ENCODE data around the gene ITGB1BP1.

The ITGB1BP1 gene

DNA sequence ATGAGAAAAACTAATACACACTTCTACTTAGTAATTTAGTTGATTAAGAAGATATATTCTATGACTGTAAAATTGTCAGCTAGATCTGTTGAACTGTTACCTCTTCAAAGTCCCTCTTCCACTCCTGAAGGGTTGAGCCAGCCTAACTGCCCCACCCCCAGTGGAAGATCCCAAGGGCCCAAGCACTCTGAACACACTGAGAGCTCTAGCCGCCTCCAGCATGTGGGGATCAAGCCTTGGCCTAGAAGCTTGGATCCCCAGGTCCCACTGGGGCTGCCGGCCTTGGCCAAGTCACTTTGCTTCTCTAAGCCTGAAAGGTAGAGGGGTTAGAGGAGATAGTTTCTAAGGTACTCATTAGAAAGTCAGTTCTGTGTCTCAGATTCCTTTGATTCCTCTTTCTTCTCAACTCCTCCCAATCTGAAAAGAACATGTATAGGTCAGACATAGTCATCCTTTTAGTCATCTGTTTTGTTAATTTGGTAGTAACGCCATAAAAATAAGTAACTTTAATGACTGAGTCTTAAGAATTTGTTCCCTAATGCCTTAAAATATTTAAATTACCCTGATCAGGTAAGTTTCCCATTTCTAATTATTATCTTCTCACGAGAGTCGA, 5.7 kb upstream of the ITGB1BP1 start:
- in situ Hi-C loops (cut with HindIII; ENCODE audit: low sequenced_read_pairs): loop anchor here (5.0 kb wide), 2 partner anchors 63 to 102 kb away; no protein-coding TSS in a partner anchor

DNA sequence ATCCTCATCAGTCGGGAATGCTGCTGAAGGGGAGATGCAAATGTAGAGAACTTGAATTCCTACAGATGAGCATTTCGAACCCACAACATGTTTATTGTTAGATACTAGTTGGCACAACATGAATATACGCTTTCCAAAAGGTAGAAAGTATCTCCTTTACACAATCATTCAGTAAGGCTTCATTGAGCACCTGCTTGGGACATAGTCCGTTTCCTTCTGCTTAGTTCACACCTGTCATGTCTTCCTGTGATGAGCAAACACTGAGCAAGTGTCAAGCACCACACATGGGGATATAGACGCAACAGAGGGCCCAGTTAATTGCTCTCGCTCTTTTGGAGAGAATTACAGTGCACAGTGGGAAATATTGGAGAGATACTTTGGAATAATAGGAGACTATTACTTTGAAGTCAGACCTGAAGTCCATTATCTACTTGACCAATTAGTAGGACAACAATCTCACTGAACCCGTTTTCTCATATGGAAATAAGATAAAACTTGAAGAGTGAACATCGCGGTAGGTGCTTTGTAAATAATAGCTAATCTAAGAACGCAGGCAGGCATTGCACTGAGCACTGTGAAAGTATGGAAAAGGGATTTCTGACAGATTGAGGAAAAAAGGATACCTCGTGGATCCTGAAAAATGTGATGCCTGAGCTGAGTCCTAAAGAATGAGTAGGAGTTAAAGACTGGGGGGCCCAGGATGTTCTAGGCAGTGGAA, 1.3 kb upstream of the ITGB1BP1 start:
- in situ Hi-C loops (cut with HindIII; ENCODE audit: low sequenced_read_pairs): loop anchor here (5.0 kb wide), 2 partner anchors 68 to 97 kb away; no protein-coding TSS in a partner anchor

DNA sequence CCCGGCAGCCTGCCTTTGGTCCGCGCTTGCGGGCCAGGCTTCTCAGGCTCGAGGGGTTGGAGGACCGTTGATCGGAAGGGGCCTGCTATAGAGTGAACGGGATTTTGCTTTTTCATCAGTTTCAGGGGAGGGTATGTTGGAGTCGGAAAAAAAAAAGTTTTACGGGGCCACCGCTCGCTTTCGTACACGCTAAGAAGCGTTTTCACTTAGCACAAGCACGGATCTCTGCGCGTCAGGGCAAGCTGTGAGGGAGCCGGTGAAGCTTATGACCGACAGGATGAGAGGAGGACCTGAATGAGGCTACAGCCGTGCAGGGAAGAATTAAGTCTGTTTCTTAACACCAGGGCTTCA, 569 bp upstream of the ITGB1BP1 start:
- in situ Hi-C loops (cut with HindIII; ENCODE audit: low sequenced_read_pairs): no loop called here

DNA sequence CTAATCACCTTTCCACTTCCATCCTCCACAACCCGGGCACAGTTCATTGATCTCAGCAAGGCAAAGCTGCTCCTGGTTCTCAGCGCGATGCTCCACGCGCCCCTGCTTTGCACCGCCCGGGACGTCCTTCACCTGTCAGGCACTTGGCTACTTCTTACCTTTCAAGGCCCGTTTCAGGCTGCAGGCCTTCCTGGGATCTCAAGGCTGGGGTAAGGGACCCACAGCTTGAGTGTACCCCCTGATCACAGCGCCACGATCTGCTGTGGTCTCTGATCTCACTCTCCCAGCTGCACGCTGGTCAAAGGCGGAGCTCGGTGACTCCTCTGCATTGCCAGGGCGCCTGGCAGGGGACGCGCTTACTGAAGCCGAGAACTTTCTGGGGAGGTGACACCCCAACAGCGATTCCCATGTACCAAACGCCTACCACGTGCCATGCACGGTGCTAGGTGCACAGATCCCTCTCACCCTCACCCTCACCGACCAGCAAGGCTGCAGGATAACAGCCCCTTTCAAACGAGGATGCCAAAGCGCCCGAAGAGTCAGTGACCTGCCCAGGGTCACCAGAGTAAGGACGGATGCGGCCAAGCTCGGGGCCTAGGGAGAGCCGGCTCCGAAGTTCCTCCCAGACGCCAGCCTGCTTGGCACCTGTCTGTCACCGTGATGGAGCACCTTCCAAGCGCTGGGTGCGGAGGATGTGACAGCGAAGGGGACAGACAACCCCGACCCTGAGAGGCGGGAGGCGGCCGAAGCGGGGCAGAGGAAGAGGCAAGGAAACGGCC, 818 bp downstream of the ITGB1BP1 start:
- in situ Hi-C loops (cut with HindIII; ENCODE audit: low sequenced_read_pairs): no loop called here

DNA sequence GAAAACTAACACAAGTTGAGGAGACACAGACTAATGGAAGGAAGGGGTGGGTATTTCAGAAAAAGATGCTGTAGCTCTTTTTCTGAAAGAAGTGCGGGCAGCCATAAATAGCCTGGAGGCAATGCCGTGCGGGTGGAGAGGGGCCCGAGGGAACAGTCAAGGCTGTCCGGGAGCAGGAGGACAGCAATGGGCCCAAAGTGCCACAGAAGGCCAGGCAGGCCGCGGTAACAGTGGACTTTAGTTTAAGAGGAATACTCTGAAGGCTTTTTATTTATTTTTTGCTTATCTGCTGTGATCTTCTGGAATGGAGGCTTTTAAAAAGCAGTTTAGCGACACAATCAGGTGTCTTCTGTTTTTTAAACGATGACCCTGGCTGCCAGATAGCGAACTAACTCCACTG, 2.8 kb downstream of the ITGB1BP1 start:
- in situ Hi-C loops (cut with HindIII; ENCODE audit: low sequenced_read_pairs): no loop called here

DNA sequence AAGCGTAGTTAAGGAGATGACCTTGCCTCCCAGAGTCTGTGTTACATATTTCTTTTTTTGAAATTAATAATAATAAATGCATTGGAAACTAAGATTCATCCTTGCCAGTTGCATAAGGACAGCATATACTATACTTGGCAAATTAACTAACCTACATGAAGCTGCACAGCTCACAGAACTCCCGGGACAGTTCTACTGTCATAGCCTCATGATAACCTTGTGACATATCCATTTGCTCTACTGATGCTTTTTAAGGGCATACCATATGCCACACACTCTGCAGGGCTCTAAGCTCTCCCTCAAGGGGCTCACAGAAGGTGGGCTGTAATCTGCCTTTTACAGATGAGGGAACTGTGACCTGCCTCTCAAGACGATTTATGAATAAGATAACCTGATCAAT, 3.8 kb downstream of the ITGB1BP1 start:
- in situ Hi-C loops (cut with HindIII; ENCODE audit: low sequenced_read_pairs): loop anchor here (5.0 kb wide), 1 partner anchor 212 kb away; the partner anchor contains the start of gene ASAP2

DNA sequence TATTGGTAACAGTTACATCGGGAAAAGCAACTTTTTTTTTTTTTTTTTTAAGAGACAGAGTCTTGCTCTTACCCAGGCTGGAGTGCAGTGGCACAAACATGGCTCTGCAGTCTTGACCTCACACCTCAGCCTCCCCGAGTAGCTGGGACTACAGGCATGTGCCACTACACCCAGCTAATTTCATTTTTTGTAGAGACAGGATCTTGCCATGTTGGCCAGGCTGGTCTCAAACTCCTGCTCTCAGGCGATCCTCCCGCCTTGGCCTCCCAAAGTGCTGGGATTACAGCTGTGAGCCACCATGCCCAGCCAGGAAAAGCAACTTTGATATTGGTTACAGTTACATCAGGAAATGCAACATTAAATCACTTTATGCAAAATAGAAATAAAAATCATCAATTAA, 4.6 kb downstream of the ITGB1BP1 start:
- in situ Hi-C loops (cut with HindIII; ENCODE audit: low sequenced_read_pairs): loop anchor here (5.0 kb wide), 1 partner anchor 211 kb away; the partner anchor contains the start of gene ASAP2

DNA sequence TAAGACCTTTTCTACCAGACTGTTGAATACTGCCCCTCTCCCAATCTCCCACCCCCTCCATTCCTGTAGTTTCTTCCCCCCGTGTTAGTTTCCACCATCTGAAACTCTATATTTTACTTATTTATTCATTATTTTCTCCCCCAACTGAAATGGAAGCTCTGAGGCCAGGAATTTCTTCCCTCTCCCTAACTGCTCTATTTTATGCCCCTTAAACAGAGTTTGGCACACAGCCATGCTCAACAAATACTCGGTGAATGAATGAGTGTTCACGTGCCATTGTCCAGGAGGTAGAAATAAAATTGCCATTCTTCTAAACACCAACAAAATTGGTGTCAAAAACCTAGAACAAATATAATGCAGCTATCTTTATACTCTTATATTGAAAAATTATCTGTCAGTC, 5.6 kb downstream of the ITGB1BP1 start:
- in situ Hi-C loops (cut with HindIII; ENCODE audit: low sequenced_read_pairs): loop anchor here (5.0 kb wide), 1 partner anchor 210 kb away; the partner anchor contains the start of gene ASAP2

DNA sequence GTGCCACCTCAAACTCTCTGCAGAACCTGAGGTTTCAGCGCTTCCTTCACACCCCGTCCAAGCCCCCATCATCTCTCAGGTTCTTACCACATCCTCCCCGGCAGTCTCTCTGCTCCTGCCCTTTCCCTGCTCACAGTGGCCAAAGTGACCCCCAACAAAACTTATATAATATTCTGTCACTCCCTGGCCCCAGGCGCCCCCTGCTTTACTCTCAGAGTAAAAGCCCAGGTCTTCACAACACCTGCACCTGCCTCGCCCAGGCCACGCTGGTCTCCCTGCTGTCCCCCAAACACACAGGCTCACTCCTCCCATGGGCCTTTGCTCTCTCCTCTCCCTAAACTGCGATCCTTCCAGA, 6.4 kb downstream of the ITGB1BP1 start:
- in situ Hi-C loops (cut with HindIII; ENCODE audit: low sequenced_read_pairs): loop anchor here (5.0 kb wide), 1 partner anchor 210 kb away; the partner anchor contains the start of gene ASAP2

DNA sequence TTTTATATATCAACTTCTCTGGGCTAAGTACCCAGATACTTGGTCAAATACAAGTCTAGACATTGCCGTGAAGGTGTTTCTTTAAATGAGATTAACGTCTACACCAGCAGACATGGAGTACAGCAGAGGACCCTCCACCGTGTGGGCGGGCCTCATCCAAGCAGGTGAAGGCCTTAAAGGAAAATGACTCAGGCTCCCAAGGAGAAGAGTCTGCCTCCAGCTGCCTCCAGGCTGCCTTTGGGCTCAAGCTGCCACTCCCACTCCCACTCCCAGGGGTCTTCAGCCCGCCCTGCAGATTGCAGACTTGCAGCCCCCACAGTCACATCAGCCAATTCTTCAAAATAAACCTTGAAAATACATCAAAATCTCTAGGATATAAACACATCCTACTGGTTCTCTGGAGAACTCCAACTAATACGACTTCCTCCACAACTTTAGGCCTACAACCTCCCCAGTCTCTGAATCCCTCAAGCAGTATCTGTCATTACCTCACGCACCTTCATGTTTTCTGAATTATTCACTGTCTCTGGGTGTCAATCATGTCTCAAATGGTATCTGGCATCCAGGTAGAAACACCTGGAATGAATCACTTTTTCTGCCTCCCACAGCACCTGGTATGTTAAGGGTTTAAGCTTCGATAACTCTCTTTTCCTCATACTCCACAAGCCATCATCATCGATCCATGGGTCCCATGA, 6.9 kb downstream of the ITGB1BP1 start:
- in situ Hi-C loops (cut with HindIII; ENCODE audit: low sequenced_read_pairs): loop anchor here (5.0 kb wide), 1 partner anchor 209 kb away; the partner anchor contains the start of gene ASAP2

DNA sequence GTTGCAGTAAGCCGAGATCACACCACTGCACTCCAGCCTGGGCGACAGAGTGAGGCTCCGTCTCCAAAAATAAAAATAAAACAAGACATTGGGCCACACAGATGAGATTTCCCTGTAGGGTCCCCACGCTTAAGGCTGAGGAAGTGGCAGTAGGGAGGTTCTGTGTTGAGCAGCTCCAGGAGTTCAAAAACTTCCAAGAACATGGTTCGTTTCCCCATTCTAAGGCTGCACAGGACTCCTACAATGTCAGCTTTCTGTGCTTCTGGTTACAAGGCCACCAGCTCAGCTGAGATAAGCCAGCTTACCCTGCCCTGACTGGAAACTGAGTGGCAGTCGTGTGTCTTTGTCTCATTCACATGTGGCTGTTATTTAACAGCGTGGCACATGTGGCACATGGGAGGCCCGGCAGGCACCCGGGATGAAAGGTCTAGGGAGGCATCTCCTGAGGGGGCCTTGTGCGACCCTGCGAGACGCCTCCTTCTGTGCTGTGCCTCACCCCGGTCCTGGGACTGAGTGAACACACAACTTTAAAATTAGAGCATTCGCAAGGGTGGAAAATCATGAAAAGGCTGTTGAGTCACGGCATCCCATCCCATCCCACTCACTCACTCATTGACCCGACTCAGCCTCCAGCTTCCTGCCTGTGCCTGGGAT, 7.7 kb downstream of the ITGB1BP1 start:
- in situ Hi-C loops (cut with HindIII; ENCODE audit: low sequenced_read_pairs): loop anchor here (5.0 kb wide), 1 partner anchor 208 kb away; the partner anchor contains the start of gene ASAP2

DNA sequence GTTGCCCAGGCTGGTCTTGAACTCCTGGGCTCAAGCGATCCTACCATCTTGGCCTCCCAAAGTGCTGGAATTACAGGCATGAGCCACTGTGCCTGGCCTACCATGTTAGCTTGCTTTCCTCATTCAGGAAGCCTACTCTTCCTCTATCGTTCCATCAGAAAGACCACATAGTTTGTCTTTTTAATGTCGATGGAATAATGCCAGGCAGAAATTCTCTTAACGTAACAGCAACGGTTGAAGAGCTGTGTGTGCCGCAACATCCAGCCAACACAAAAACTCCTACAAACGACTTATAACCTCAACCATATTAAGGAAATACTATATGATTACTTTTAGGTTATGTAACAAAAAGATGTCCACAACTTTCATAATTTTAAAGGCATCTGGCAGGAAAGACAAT, 10.5 kb downstream of the ITGB1BP1 start:
- in situ Hi-C loops (cut with HindIII; ENCODE audit: low sequenced_read_pairs): no loop called here

DNA sequence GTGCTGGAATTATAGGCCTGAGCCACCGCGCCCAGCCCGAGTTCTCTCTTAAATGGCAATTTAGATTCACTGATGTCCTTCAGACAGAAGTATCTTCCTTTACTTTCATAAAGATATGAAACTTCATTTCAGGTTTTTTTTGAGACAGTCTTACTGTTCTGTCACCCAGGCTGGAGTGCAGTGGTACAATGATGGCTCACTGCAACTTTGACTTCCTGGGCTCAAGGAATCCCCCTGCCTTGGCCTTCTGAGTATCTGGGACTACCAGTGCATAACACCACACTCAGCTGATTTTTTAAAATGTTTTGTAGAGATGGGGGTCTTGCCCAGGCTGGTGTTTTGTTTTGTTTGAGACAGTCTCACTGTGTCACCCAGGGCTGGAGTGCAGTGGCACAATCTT, 13.2 kb downstream of the ITGB1BP1 start:
- in situ Hi-C loops (cut with HindIII; ENCODE audit: low sequenced_read_pairs): no loop called here

DNA sequence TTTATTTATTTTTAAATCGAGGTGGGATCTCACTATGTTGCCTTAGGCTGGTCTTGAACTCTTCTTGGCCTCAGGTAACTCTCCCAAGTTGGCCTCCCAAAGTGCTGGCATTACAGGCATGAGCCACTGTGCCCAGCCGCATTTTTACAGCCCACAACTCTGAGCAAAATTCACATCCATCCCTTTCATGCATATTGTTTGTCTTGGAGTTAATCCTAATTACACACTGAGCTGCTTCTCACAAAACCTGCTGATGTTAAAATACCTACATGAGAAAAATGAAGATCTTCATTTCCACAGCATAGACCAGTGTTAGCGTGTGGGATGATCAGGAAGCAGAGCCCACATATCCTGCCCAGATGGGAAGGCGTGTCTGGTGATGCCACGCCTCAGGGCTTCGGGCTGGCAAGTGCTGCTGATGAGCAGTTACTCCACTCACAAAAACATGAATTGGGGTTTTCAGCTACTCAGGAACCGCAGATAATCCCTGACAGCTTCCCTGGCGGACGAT, 14.6 kb downstream of the ITGB1BP1 start:
- in situ Hi-C loops (cut with HindIII; ENCODE audit: low sequenced_read_pairs): no loop called here

DNA sequence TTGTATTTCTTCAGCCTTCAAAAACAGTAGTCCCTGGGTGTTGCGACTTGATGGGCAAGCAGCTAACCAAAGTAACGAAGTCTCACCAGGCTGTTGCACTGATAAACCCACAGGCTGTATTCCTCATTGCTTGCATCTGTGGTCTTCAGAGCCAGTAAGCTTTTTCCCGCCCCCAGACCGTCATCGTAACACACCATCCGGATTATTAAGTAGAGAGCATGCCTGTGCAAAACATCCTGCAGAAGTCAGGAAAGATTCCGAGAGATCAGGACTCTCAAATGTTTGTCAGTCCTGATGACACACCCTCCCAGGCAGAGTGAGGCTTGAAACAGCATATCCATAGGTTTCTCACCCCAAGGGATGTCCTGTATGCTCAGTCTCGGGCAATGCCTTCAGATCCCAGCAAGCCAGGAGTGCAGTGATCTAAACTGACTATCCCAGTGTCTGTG, 15.9 kb downstream of the ITGB1BP1 start:
- in situ Hi-C loops (cut with HindIII; ENCODE audit: low sequenced_read_pairs): no loop called here

DNA sequence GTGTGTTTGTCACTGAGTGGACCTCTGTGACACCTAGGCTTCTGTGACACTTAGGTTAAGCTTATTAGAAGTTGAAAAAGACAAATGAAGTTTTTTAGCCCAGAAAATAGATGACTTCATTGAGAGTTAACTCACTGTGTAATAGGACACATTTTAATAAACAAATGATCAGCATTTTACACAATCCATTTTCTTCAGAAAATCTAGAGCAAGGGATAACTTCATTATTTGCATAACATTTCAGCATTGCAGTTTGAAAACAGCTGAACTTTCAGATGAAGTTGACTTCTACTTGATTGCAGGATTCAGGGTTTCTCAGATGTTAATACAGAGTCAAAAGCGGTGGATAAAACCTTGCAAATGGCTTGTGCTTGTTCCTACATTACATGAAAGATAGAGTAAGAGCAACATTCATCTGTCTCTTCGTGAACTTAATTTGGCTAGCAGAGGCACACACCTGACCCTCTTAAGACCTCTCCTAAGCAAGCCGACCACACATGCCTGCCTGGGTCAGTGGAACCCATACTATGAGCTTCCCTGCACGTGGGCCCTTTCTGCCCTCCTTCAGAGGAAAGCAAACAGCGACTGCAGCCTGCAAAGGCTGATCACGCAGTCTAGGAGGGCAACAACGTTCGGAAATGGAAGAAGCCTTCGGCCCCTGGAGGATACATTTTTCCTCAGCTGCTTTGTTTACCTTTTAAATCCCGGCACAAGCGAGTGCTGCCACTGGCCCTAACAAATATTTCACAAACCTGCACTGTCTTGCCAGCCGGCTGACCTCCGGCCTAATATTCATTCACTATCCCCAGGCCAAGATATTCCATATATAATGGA, 16.6 kb downstream of the ITGB1BP1 start:
- in situ Hi-C loops (cut with HindIII; ENCODE audit: low sequenced_read_pairs): no loop called here

DNA sequence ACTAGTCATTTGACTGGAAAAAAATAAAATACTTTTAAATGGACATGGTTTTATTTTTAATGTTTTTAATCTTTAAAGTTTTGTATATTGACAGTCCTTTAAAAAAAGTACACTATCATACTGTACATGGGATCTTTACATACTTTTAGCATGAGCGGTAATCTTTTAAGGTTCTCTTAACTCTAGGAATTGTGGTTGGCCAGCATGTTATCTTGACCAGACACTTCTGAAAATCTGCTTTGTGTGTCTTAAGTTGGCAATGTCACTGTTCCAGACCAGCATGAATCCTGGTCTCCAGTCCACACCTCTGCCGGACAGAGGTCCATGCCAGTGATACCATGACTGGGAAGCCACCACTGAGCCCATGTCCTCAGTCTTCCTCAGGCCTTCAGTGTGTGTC, 17.7 kb downstream of the ITGB1BP1 start:
- in situ Hi-C loops (cut with HindIII; ENCODE audit: low sequenced_read_pairs): no loop called here

DNA sequence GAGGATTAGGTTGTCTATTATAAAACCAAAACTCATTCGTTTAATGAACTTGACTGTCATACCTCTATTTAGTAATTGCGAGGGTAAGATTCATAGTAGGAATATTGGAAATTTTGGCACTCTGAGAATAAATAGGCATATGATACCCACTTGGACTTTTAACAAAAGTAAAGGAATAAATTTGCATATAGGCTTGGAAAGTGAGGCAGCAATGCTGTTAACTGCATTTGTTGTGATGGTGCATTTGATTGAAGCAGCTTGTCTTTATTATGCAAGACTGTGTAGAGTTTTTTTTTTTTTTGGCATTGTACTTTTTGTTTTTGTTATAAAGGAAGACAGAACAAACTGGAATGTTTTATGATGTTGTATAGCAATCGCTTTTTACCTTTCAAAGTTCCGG, 18.9 kb downstream of the ITGB1BP1 start:
- in situ Hi-C loops (cut with HindIII; ENCODE audit: low sequenced_read_pairs): no loop called here

DNA sequence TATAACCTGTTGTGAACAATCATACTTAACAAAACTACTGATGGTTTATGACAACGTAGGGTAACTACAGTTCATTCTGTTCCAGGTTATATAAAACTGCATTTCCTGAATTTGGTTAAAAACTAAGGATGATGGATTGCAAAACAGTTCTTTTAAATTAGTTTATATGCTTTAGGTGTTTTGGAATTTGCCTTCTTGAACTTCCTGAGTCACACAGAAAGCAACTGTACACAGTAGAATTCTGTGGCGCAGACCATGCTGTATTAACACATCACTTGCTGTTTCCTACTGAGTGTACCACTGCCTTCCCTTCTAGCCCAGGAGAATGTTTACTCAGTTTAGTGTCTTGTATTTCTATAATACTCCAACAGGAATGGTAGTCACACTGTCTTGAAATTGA, 19.4 kb downstream of the ITGB1BP1 start:
- in situ Hi-C loops (cut with HindIII; ENCODE audit: low sequenced_read_pairs): no loop called here
